AG04449 (cell line): ENCODE data around the gene TRPV6.

Experiments
- CTCF ChIA-PET: fragments of 350-600 bp; formaldehyde crosslinking; extraction: SDS; loops from one replicate; lab custom pipeline; 2021; ENCODE audit warnings: antibody characterized with exemption; lab: Yijun Ruan, JAX
- POLR2A ChIA-PET: fragments of 400-600, 350-600 bp; formaldehyde crosslinking; extraction: SDS; loops from one replicate; lab custom pipeline; 2020; ENCODE audit warnings: antibody characterized with exemption, inconsistent platforms; lab: Yijun Ruan, JAX
- DNase-seq: peaks from one replicate; pipeline ENCODE4 v3.0.0-alpha.2; 2010; ENCODE audit warnings: low read depth, low spot score
- H3K4me3 ChIP-seq: 2 replicates; pipeline ENCODE4 v1.5.1; 2011; ENCODE audit warnings: low read depth, mild to moderate bottlenecking, control low read depth, low read length
- TF ChIP-seq, protein P1 (sequence below): IDR thresholded peaks from one replicate; pipeline ENCODE4 v1.5.1; 2011; ENCODE audit warnings: mild to moderate bottlenecking, moderate library complexity, low read length, control low read depth, inconsistent platforms; ENCODE audit not compliant: insufficient read depth; ENCODE audit errors: missing control alignments

The TRPV6 gene

DNA sequence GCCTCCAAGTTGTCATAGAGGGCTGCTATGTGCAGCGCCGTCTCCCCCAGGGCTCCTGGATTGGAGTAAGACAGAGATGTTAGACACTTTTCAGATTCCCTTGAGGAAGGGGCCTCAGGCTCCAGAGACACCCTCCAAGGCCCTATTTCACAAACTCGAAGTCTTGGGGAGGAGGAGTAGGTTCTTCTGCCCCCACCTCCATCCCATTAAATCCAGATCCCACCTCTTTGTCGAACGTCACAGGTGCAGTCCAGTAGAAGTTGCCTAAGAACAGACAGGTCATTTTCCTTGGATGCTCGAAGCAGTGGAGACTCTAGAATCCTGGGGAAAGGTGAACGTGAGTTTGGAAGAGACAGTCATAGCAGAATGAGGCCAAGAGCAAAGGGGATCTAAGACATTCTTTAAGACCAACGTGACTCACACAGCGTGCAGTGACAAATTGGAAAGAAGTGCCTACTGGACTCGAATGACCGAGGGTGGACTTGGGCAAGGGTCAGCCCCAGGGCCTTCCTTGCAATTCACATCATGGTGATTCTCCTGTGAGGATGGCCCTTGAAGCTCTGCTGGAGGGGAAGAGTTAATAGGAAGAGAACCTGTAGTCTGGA is 44.7 kb upstream of the TRPV6 start:
- H3K4me3 ChIP-seq: no peak overlapping the region
- CTCF ChIA-PET: no interaction called here
- DNase-seq: no peak
- POLR2A ChIA-PET: no interaction called here
- TF ChIP-seq, protein P1, sequence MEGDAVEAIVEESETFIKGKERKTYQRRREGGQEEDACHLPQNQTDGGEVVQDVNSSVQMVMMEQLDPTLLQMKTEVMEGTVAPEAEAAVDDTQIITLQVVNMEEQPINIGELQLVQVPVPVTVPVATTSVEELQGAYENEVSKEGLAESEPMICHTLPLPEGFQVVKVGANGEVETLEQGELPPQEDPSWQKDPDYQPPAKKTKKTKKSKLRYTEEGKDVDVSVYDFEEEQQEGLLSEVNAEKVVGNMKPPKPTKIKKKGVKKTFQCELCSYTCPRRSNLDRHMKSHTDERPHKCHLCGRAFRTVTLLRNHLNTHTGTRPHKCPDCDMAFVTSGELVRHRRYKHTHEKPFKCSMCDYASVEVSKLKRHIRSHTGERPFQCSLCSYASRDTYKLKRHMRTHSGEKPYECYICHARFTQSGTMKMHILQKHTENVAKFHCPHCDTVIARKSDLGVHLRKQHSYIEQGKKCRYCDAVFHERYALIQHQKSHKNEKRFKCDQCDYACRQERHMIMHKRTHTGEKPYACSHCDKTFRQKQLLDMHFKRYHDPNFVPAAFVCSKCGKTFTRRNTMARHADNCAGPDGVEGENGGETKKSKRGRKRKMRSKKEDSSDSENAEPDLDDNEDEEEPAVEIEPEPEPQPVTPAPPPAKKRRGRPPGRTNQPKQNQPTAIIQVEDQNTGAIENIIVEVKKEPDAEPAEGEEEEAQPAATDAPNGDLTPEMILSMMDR: no peak

DNA sequence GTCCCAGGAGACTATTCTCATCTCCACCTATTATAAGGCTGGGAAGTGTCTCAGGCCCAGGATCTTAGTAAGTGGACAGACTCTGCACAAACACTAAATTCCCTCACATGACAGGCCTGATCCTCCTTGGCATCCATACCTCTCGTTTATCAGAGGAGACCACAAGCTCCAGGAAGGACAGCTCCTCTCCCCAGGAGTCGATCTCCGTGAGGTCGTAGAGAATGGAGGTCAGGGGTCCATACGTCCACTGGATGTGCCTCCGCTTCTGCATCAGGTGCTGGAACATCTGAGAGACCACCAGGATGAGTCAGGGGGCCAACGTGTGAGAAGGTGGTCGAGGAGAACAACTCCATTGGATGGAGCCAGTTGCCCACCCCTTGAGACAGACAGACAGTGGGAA is 42.4 kb upstream of the TRPV6 start:
- POLR2A ChIA-PET: no interaction called here
- DNase-seq: no peak
- CTCF ChIA-PET: no interaction called here
- no peak overlapping the region for H3K4me3 ChIP-seq
- TF ChIP-seq, protein P1: no peak

DNA sequence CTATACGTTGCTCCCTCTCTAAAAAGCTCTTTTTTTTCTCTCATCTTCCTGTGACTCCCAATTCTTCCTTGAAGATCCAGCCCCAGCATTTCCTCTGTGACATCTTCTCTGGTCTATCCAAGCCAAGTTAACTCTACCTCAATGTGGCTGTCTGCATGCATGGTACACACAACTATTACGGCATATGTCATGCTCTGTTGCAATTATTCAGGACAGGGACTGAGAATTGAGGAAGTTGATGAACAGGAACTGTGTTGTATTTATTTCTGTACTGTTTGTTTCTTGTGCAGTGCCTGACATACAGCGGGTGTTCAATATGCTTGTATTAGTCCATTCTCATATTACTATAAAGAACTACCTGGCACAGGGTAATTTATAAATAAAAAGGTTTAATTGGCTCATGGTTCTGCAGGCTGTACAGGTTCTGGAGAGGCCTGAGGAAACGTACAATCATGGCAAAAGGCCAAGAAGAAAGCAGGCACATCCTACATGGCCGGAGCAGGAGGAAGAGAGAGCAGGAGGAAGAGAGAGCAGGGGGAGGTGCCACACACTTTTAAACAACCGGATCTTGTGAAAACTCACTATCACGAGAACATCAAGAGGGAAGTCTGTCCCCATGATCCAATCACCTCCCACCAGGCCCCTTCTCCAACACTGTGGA is 41.7 kb upstream of the TRPV6 start:
- no peak overlapping the region for H3K4me3 ChIP-seq
- POLR2A ChIA-PET: no interaction called here
- TF ChIP-seq, protein P1: no peak
- no peak for DNase-seq
- CTCF ChIA-PET: no interaction called here

DNA sequence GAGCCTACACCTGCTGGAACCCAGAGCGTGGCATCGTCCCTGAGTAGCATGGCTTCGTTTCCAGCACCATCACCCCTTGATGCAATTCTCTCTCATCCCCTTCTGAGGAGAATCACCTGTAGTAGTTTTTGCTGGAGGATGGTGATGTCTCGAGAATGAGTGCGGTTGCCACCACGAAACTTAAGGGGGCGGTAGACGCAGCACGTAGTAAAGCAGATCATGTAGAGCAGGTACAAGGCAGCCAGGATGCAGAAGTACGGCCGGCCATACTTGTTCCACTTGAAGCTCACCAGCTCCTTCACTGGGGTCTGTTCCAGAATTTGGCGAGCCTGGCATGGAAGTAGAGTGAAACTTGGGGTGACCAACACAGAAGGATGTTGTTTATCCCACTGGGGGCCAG is 39.9 kb upstream of the TRPV6 start:
- CTCF ChIA-PET: no interaction called here
- DNase-seq: no peak
- POLR2A ChIA-PET: no interaction called here
- TF ChIP-seq, protein P1: no peak
- H3K4me3 ChIP-seq: no peak overlapping the region

DNA sequence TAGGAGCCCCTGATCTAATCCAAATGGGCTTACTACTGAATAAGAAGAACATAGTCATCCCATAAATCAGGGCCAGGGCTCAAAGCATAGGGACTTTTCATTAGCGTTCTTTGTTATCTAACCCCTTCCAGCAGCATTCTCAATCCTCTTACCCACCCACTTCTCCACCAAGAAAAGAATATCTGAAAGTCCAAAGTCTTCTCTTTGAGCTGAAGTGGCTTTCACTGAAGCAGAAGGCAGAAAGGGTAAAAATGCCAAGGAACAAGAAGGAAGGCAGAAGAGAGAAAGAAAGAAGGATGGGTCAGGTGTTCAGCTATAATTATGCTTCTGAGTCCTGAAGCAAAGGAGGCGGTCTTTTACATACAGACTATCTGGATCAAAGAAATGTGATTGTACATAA is 37.8 kb upstream of the TRPV6 start:
- ChIA-PET CTCF (no interaction called here), POLR2A (no interaction called here)
- TF ChIP-seq, protein P1: no peak
- H3K4me3 ChIP-seq: no peak overlapping the region
- no peak for DNase-seq

DNA sequence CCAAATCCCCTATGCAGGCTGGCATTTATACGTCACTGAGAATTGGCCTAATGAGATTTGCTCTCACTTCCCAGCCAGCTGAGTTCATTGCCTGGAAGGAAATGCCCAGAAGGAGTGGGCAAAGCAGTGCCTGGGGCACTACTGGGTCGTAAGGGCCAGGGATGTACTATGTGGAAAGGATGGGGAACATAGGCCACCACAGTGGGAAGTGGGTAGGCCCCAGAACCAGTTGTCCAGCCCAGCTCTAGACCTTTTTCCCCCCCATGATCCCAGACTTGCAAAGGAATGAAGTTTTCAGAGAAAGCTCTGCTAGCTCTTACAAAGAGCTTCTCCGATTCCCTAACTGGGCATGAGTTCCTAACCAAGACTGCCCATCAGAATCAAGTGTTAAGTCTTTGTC is 34.1 kb upstream of the TRPV6 start:
- TF ChIP-seq, protein P1: no peak
- H3K4me3 ChIP-seq: no peak overlapping the region
- ChIA-PET CTCF (no interaction called here), POLR2A (no interaction called here)
- no peak for DNase-seq
